Astrocyte (in vitro differentiated cells and primary cell): ENCODE measurements around the gene DUSP6.

ENCODE experiments used
- CTCF ChIP-seq: IDR thresholded peaks from 2 replicates; pipeline ENCODE4 v1.5.1; 2011; ENCODE audit warnings: low read depth, mild to moderate bottlenecking, inconsistent platforms, low read length, moderate library complexity; ENCODE audit not compliant: insufficient read depth
- EZH2 ChIP-seq: IDR thresholded peaks from 2 replicates; pipeline ENCODE4 v1.6.1; 2012; ENCODE audit warnings: mild to moderate bottlenecking, low read length, inconsistent platforms; ENCODE audit not compliant: insufficient read depth

- TF ChIP-seq CTCF (no peak), EZH2 (no peak)
Measured at GRCh38 chr12:89363084-89363483, 10.8 kb upstream of the DUSP6 start.
